NCI-H510A treated with DMSO at 0.1 percent for 48 hours (cell line): ENCODE data around the gene HYAL1.
"Not testable (repeated sequence)": the region's sequence is repeated elsewhere in the genome, so short reads cannot be mapped to it uniquely, and the experiment has no call there.

Experiments used
- DNase-seq: peaks from one replicate; lab custom pipeline; 2025; lab: John Stamatoyannopoulos, UW

Gene HYAL1

DNA sequence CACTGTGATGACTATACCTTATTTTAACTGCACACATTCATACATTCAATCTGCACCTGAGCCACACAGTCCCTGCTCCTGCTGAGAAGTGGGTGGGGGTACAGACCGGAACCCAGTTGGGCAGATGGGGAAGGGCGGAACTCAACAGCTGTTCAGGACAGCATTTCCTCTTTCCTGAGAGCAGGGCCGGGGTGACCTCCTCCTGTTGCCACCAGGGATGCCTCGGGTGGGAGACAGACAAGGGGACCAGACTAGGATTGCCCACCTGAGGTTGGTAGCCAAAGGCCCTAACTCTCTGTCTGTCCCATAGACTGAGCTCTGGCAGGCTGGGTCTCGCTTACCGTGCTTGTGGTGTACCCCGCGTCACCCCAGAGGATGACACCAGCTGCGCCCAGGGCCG is 15.2 kb upstream of the HYAL1 start:
- DNase-seq, result no peak

DNA sequence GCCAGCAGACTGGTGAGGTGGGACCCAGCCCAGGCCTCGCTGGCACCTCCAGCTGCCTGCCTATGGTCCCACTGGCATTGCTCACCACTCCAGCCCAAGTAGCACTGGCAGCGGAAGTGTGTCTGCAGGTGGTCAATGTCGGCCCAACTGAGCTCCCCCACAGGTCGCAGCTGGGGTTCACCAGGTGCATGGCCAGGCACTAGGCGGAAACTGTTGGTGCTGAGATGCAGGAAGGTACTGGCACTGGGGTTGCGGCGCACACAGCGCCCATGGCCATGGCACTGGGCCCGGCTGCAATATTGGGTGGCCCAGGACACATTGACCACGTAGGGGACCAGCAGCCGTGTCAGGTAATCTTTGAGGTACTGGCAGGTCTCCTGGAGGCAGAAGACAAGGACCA is 14.8 kb upstream of the HYAL1 start:
- no peak for DNase-seq

DNA sequence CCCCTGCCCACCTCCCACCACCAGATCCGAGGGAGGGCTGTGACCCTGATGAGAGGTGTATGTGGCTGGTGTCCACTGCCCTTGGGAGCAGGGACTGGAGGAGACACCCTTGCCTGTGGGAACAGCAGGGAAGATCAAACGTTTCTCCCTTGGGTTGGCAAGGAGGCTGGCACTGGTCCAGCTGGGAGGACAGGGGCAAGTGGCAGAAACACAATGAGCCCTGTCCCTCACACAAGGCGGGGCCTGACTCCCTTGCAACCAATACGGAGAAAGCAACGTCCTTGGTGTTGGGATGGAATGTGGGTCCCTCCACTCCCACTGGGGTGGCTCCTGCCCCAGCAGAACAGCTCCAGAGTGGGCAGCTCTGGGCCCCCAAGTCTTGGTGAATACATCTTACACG is 13.9 kb upstream of the HYAL1 start:
- peak; percentile 18 for DNase-seq

DNA sequence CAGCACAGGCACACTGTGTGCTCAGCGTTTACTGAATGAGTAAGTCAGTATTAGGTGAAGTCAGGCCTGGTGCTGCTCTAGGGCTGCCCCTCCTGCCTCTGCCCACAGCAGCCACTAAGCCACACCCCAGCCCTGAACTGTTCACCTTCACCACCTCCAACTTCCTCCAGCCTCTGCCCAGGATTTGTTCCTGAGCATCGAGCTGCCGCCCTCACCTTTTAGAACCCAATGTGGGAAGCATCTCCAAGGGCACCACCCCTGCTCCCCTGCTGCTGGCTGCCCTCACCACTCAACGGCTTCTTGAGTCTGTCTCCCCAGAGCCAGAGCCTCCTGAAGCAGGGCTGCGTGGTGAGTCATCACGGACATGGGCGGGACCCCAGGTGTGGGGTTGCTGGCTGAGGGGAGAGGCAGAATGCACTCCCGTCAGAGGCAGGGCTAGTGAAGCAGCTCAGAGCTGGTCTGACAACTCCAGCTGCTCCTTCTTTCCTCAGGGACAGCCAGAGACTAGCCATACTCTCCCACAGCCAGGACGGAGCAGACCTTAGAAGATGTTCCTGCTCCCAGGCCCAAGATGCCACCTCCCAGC is 13.4 kb upstream of the HYAL1 start:
- DNase-seq, result peak; percentile 60

DNA sequence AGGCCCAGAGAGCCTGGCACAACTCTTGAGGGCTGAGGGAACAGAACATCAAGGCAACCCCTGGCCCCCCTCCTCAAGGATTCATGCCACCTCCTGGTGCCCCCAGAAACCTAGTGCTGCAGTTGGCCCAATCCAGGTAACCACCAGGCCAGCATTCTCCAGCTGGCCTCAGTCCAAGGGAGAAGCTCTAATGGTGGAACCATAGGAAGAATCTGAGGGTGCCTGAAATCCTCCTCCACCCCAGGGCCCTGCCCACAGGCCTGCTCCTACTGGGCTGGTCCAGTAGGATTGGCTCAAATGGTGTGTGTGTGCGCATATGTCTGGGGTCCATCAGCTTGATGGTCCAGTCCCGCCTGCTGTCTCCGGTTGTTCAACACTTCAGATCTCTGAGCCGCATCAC is 11.4 kb upstream of the HYAL1 start:
- DNase-seq, result no peak

DNA sequence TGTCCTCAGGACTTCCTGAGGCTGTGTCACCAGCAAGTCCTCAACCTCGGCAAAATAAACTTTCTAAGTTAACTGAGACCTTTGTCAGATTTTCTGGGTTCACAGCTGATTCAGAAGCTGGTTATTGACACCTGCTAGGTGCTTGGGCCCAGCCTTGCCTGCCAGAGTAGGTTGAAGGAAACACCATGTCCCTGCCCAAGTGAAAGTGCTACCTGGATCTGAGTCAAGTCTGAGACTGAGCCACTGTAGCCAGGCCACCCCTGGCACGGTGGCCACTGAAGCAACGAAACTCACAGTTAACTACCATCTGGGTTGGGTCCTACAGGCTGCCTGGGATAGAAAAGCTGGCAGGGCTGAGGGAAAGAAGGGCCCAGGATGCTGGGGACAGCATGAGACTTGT is 11.0 kb upstream of the HYAL1 start:
- DNase-seq, result no peak

DNA sequence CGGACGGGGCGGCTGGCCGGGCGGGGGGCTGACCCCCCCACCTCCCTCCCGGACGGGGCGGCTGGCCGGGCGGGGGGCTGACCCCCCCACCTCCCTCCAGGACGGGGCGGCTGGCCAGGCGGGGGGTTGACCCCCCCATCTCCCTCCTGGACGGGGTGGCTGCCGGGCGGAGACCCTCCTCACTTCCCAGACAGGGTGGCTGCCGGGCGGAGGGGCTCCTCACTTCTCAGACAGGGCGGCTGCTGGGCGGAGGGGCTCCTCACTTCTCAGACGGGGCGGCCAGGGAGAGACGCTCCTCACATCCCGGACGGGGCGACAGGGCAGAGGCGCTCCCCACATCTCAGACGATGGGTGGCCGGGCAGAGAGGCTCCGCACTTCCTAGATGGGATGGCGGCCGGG is 8.7 kb upstream of the HYAL1 start:
- not testable (repeated sequence) for DNase-seq

DNA sequence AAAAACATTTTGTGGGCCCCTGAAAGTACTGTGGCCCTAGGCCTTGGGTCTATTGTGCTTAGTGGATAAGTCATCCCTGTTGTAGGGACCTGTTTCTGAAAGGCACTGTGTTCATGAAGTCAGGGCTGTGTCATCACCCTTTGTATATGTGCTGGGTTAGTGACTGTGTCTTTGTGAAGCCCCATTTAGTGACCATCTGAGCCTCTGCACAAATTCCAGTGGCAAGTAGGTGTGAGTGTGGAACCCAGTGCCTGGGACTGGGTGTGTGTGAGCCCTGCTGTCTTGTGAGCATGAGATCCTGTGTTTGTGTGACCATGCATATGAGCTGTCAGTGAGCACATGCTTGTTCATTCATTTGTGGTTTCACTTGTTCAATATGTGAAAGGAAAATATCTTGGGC is 1.2 kb upstream of the HYAL1 start:
- DNase-seq, result no peak

DNA sequence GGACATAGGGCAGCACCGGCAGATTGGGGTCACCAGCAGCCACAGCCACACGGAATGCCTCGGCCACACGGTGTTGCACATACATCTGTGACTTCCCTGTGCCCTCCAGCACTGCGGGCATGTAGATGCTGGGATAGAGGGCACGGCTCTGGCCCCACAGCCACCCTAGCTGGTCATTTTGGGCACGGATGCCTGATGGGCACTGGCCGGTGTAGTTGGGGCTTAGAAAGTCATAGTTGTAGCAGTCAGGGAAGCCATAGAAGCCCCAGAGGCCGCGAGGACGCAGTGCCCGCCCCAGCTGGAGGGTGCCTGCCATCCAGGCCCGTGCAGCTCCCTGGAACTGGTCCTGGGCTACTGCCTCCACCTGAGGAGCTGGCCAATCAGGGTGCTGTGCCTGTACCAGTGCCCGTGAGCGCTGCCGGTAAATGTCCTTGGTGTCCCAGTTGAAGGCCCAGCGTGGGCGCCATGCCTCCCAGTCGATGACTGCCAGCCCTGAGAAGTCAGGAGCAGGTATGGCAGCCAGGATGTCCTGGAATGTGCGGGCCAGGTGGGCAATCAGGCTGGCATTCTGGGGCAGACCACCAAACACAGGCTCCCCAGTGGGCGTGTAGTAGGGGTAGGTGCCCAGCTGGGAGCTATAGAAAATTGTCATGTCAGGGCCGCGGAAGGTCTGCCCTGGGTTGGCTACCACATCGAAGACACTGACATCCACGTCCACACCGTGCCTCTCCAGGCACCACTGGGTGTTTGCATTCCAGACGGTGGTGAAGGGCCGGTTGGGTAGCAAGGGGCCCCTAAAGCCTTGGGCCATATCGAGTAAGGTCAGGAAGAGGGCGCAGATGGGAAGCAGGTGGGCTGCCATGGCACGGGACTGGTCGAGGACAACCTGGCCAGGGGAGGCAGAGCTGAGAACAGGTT is 1.0 kb downstream of the HYAL1 start:
- DNase-seq, result no peak

DNA sequence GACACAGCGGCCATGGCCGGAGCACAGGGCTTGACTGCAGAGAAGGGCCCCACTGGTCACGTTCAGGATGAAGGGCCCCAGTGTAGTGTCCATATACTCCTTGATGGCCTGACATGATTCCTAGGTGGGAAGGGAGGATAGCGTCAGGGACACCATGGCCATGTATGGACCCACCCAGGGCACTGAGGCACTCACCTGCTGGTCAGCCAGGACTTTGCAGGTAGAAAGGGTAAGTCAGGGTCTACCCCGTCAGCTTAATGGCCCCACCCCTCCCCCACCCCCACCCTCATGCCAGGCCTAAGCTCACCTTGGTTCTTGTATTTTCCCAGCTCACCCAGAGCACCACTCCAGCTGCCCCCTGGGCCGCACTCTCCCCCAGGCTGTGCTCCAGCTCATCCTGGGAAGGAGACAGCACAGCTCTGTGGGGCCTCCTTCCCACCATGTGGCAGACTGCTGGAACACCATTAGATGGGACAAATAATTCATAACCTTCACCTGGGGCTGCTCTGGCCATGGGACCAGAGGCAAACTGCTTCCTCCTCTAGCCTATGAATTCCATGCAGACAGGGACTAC is 2.6 kb downstream of the HYAL1 start:
- DNase-seq, result no peak

DNA sequence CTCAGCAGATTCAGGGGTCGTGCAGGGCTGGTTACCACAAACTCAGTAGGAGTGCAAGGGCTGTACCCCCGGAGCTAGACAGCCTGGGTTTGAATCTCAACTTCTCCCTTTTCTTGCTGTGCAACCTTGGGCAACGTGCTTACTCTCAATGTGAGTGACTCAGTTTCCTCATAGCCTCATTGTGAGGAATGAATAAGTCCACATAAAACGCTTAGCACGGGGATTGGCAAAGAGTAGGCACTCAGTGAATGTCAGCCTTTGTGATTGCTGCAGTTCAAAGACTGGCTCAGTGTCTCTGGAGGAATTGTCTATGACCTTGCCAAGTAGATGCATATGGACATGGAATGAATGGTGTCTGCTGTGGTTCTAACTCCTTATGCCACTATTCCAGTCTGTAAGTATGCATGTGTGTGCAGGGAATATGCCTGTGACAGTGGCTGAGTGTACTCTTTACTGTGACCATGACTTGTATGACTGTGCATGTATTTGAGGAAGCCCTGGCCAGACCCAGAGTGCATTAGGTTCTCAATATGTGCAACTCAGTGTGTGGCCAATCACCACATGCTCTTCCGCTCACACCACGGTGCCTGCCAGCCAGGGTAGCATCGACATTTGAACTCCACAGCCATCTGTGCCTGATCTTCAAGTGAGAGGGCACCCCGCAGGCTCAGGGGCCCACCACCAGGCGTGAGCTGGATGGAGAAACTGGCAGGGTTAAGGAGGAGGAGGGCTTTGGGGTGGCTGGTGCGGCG is 3.3 kb downstream of the HYAL1 start:
- DNase-seq, result no peak

DNA sequence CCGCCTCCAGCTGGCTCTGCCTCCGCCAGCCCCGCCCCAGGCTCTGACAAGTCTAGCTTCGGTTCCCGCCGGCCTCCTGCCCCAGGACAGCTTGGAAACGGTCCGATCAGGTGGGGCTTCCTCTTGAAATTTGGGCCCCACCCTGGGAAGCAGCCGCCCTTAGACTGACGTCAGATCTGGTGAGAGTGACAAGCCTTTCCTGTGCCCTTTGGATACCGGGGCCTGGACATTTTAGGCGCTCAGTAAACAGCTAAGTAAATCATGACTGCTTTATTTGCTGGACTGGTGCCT is 3.8 kb downstream of the HYAL1 start:
- DNase-seq, result no peak

DNA sequence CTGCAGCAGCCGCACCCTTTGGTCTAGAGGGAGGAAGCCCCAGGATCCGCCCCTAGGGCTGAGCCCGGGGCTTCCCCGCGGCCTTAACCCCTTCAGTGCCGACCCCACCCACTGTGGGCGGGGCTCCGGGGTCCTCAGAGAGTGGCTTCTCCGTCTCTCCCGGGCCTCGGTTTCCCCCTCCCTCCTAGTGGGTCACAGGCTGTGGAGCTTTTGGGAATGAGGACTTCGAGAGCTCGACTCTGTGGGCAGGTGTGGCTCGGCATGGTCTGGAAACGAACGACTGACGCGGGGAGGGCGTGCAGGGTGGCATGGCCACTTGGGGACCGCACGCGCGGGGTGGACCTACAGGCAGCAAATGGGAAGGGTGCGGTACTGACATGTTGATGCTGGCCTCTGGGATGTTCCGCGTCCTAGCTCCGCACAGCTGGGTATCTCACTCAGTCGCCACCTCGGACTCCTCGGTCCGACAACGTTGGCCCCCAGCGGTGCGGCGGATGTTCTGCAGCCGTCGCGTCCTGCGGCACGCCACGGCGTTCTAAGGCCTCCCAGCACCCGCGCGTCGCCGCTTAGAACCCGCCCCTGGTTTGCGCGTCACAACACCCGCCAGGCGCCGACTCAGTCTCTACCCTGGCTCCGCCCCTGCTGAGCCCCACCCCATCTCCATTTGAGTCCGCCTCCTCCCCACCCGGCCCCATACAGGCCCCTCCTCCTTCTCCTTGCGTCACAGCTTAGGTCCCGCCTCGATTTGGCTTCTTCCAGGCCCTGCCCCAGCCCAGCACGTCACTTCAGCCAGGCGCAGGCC is 4.3 kb downstream of the HYAL1 start, which contains the start of the genes HYAL3 and NAA80:
HYAL3 (minus strand) TSS at position 570 of the 802 bp plus-strand sequence. CDS start 3,803 bp downstream, outside the sequence.
NAA80 (minus strand) TSS at position 570 of the 802 bp plus-strand sequence. CDS start 1,942 bp downstream, outside the sequence.
- peak; percentile 86 for DNase-seq

DNA sequence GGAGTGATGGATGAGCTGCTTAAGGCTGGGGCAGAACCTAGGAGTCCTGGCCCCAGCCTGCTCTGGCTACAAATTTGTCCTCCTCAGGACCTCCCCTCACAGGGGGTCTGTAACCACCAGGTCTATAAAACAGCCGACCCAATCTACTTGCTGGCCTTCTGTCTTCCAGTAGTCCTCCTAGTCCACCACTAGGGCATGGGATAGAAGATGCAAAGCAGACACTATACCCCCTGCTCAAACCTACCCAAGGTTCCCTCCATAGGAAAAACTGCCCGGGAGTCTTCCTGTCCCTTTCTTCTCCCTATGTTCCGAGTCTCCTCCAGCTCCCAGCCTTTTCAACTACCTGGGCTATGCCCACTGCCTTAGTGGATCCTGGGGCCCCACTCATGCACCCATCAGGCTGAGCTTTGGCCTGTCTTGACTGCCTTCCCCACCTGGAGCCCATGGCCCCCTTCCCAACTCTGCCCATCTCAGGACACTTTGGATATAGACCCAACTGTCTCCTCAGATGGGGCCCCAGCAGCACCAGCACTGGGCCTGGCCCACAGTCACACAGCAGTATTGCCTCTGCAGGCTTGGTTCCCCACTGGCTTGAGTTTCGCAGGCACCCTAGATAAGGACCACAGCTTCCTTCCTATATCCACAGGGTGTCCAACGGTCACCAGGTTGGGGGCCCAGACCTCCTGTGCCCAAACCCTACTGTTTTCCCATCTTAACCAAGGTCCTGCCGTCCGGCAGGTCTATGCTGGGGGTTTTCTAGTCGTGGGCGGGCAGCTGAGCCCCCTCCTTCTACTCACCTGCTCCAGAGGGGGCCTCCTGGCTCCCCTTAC is 5.3 kb downstream of the HYAL1 start:
- no peak for DNase-seq

DNA sequence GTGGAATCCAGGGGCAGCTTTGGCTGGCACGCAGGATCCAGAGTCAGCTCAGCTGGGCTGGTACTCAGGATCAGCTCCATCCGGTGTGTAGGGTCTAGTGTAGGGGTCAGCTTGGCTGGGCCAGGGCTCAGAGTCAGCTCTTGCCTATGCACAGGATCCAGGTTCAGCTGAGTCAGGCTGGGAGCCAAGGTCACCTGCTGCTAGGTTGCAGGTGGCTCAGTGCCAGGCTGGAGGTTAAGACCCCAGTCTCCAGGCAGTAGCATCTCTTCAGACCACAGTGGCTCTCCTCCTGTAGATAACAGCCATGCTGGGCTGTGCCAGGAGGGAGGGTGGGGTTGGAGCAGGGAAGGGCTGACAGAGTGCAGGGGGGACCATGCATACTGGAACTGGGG is 6.0 kb downstream of the HYAL1 start:
- DNase-seq, result no peak

DNA sequence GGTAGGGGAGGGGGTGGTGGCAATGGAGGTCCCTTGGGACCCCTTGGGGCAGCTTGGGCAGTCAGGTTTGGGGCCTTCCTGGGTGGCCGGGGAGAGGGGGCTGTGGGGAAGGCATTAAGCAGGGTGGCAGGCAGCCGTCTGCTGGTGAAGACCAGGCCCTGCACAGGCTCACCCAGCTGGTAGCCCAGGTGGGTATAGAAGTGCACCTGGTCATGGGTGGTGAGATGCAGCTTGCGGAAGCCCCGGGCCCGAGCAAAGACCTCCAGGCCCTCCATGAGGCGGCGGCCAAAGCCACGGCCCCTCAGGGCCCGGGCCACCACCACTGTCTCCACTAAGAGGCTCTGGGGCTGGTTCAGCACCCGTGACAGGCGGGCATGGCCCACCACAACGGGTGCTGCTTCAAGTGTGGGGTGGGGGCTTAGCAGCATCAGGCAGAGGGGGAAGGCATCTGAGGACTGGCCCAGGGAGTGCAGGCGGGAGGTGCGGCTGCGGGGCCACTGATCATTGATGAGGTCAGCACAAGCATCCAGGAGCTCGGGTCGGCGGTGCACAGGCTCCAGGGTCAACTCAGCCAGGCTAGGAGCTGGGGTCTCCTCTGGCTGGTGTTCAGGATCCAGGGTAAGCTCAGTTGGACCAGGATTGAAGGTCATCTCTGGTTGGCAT is 6.5 kb downstream of the HYAL1 start:
- DNase-seq, result no peak

DNA sequence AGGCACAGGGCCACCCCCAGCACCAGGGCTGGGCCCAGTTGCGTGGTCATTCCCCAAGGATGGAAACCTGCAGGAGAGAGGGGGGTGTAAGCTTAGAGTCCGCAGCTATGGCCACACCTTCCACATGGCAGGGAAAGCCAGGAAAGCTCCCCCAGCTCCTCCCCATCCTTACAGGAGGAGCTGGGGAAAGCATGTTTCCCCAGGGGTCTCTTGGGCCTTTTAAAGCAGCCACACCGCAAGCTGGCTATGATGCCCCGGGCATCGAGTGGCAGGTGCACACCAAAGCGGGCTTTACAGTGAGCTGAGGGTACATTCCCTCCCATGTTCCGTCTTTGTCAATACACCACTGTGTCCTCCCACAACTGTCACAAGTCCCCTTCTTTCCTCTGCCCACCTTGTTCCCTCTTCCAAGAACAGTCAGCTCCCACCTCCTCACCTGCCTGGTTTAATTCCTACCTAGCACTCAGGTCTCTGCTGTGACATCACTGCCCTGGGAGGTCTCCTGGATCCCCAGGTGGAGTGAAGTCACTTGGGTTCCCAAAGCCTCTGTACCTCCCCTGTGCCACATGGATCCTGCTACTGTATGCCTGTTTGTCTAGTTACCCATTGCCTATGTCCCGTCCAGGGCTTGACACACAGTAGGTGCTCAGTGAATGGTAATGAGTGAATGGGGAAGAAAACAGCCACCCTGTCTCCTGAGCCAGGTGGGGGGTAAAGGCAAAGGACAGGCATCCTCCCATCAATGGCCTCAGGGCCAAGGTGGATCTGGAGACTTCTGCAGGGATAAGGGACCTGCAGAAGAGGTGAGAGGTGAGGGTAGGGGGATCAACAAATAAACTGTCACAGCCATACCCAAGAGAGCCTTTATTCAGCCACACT is 7.6 kb downstream of the HYAL1 start:
- DNase-seq, result no peak

DNA sequence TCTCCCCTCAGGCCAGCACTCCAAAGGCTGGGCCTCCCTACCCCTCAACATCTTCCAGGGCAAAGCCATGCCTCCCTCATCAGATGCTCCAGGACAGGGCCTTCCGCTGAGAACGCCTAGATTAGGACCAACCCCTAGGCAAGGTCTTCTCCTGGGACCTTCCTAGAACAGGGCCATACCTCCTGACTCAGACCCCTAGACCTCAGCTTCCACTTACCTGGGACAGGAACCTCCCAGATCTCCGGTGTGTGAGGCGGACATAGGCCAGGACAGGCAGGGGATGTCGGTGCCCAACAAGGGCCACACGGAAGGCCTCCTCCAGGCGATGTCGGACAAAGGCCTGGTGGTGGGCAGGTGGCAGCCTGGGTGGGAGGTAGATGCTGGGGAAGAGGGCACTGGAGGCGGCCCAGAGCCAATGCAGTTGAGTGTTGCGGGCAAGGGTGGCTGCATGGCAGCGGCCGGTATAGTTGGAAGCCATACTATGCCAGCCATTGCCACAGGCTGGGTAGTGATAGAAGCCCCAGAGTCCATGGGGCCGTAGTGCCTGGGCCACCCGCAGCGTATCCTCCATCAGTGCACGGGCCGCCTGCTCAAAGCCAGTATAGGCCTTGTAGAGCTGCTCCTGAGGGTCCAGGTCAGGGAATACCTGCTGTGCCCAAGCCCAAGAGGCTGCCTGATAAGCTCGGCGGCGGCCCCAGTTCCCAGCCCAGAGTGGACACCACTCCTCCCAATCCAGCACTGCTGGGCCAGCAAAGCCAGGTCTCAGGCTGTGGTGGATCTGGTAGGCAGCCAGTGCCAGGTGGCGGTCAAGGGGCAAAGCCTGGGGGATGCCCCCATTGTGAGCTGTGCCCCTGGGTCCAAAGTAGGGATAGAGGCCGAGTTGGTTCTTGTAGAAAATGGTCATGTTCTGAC is 8.6 kb downstream of the HYAL1 start:
- no peak for DNase-seq
